ENCODE measurements around the gene IL13RA1.

The IL13RA1 gene

DNA sequence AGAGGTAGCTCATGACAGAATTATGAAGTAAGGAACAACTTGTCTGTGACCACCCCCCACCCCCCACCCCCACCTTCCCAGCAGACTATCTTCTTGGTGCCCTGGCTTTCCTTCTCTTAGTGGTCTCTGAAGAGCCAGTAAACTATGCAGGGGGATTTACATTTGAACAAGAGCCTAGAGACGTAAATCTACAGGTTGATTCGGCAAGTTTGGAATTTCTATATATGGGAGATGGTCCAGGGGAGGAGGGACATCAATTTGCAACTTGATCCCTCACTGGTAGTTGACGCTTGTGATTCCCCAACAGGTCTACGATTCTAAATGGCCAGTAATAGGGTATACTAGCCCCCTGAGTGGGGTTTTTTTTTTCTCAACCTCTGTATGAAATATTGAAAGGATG lies 36.7 kb downstream of the IL13RA1 start:
- Histone ChIP-seq H3K9me3 (ENCODE audit: low read length) (no peaks in the 10 kb centered on the region), H3K4me2 (ENCODE audit: low read length) (no peak overlapping the region), H3K9me2 (ENCODE audit: low read depth, low read length) (no peaks in the 10 kb centered on the region)

DNA sequence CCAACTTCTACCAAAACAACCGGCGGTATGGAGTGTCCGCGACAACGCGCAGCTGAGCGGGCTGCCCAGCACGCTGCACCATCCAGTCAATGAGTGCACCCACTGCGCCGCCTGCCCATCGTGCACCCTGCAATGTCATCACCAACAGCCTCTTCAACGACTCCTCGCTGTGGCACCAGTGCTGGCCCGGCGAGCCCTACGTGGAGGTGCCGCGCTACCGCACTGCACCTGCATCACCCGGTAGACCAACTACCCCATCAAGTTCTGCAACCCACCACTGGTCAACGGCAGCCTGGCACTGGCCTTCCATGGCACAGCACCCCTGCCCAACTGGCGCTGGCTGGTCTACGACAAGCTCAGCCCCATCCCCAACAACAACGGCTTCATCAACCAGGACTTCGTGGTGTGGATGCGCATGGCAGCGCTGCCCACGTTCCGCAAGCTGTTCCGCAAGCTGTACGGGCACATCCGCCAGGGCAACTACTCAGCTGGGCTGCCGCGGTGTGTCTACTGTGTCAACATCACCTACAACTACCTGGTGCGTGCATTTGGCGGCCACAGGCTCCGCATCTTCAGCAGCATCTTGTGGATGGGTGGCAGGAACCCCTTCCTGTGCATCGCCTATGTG lies 42.8 kb downstream of the IL13RA1 start:
- Histone ChIP-seq H3K4me2 (ENCODE audit: low read length) (no peak overlapping the region), H3K27me3 (ENCODE audit: insufficient read depth, low read length) (no peaks in the 10 kb centered on the region), H3K4me1 (ENCODE audit: insufficient read depth, low read length, severe bottlenecking) (no peaks in the 10 kb centered on the region), H3F3A (ENCODE audit: insufficient read depth, low read length) (no peaks in the 10 kb centered on the region), H3K36me3 (ENCODE audit: insufficient read depth, low read length) (no peaks in the 10 kb centered on the region), H3K4me3 (ENCODE audit: low read depth, low read length, poor library complexity, severe bottlenecking) (no peak overlapping the region), H3K79me2 (ENCODE audit: insufficient read depth, low read length) (no peaks in the 10 kb centered on the region), H3K27ac (ENCODE audit: low read depth, low read length, poor library complexity, severe bottlenecking) (no peak overlapping the region), H3K9me2 (ENCODE audit: low read depth, low read length) (no peaks in the 10 kb centered on the region), H3K9me3 (ENCODE audit: low read length) (no peaks in the 10 kb centered on the region), H3K9ac (ENCODE audit: low read length) (no peak overlapping the region), H2AFZ (ENCODE audit: low read length) (no peak overlapping the region), H4K20me1 (ENCODE audit: insufficient read depth, low read length) (no peaks in the 10 kb centered on the region)
- TF ChIP-seq CTCF (IDR thresholded peaks at IDR 0.05; ENCODE audit: low read length) (no peak), EZH2 (IDR thresholded peaks at IDR 0.05; ENCODE audit: borderline replicate concordance, low read length) (no peak)

More for the DNA sequence above, 36.7 kb downstream of the IL13RA1 start:
- Histone ChIP-seq H3F3A (ENCODE audit: insufficient read depth, low read length) (no peaks in the 10 kb centered on the region), H3K9ac (ENCODE audit: low read length) (no peak overlapping the region), H2AFZ (ENCODE audit: low read length) (no peak overlapping the region), H3K4me3 (ENCODE audit: low read depth, low read length, poor library complexity, severe bottlenecking) (no peak overlapping the region), H3K79me2 (ENCODE audit: insufficient read depth, low read length) (no peaks in the 10 kb centered on the region), H4K20me1 (ENCODE audit: insufficient read depth, low read length) (no peaks in the 10 kb centered on the region), H3K27ac (ENCODE audit: low read depth, low read length, poor library complexity, severe bottlenecking) (no peak overlapping the region), H3K27me3 (ENCODE audit: insufficient read depth, low read length) (no peaks in the 10 kb centered on the region), H3K4me1 (ENCODE audit: insufficient read depth, low read length, severe bottlenecking) (no peaks in the 10 kb centered on the region), H3K36me3 (ENCODE audit: insufficient read depth, low read length) (no peaks in the 10 kb centered on the region)
- TF ChIP-seq CTCF (IDR thresholded peaks at IDR 0.05; ENCODE audit: low read length) (no peak), EZH2 (IDR thresholded peaks at IDR 0.05; ENCODE audit: borderline replicate concordance, low read length) (no peak)

DNA sequence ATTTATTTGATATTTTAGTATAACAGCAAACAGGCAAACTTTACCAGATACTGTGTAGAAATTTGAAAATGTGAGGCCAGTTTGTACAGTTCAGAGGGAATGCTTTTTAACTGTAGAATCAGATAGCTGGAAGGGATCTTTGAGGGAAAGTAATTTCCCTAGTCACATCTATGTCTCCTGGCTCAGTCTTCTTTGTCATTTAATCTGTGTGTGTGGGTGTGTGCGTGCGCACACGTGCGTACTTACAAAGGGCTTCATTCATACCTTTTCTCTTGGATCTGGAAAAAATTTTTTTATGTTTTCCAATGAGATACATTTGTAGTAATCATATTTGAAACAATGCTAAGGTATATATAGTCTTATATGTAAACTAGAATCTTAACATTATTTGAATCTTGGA lies 44.6 kb downstream of the IL13RA1 start:
- no peaks in the 10 kb centered on the region for H3K9me3 ChIP-seq (ENCODE audit: low read length)

More for the DNA sequence above, 44.6 kb downstream of the IL13RA1 start:
- TF ChIP-seq EZH2 (IDR thresholded peaks at IDR 0.05; ENCODE audit: borderline replicate concordance, low read length) (no peak), CTCF (IDR thresholded peaks at IDR 0.05; ENCODE audit: low read length) (no peak)
- H3K9ac ChIP-seq (ENCODE audit: low read length) = no peak overlapping the region
- H3K27me3 ChIP-seq (ENCODE audit: insufficient read depth, low read length) = no peaks in the 10 kb centered on the region
- no peaks in the 10 kb centered on the region for H3F3A ChIP-seq (ENCODE audit: insufficient read depth, low read length)
- no peak overlapping the region for H3K27ac ChIP-seq (ENCODE audit: low read depth, low read length, poor library complexity, severe bottlenecking)
- H2AFZ ChIP-seq (ENCODE audit: low read length) = no peak overlapping the region
- no peak overlapping the region for H3K4me3 ChIP-seq (ENCODE audit: low read depth, low read length, poor library complexity, severe bottlenecking)
- no peaks in the 10 kb centered on the region for H3K36me3 ChIP-seq (ENCODE audit: insufficient read depth, low read length)
- no peaks in the 10 kb centered on the region for H4K20me1 ChIP-seq (ENCODE audit: insufficient read depth, low read length)
- no peaks in the 10 kb centered on the region for H3K9me2 ChIP-seq (ENCODE audit: low read depth, low read length)
- H3K4me1 ChIP-seq (ENCODE audit: insufficient read depth, low read length, severe bottlenecking) = no peaks in the 10 kb centered on the region
- no peak overlapping the region for H3K4me2 ChIP-seq (ENCODE audit: low read length)
- no peaks in the 10 kb centered on the region for H3K79me2 ChIP-seq (ENCODE audit: insufficient read depth, low read length)

All from OCI-LY1 (cell line).